ENCODE results near the gene HIPK1.

HIPK1 gene

GRCh38 chr1:114023377-114023776 is 94.3 kb downstream of the HIPK1 start:
- no peak for DNase-seq (ENCODE audit: low read depth)
- no peak for TF ChIP-seq CTCF (conservative IDR thresholded peaks at IDR 0.05; ENCODE audit: low read depth, low read length)
- no peak overlapping the region for H3K4me3 ChIP-seq (ENCODE audit: low read length)

GRCh38 chr1:114024049-114024448 is 94.9 kb downstream of the HIPK1 start:
- DNase-seq (ENCODE audit: low read depth), result no peak

GRCh38 chr1:114025609-114026401 is 96.7 kb downstream of the HIPK1 start:
- no peak for DNase-seq (ENCODE audit: low read depth)
- TF ChIP-seq CTCF (conservative IDR thresholded peaks at IDR 0.05; ENCODE audit: low read depth, low read length), result no peak
- no peak overlapping the region for H3K4me3 ChIP-seq (ENCODE audit: low read length)

More at GRCh38 chr1:114024049-114024448, 94.9 kb downstream of the HIPK1 start:
- H3K4me3 ChIP-seq (ENCODE audit: low read length), result no peak overlapping the region
- TF ChIP-seq CTCF (conservative IDR thresholded peaks at IDR 0.05; ENCODE audit: low read depth, low read length), result no peak

- no peak overlapping the region for H3K4me3 ChIP-seq (ENCODE audit: low read length)
- no peak for TF ChIP-seq CTCF (conservative IDR thresholded peaks at IDR 0.05; ENCODE audit: low read depth, low read length)
- DNase-seq (ENCODE audit: low read depth), result no peak
Observed at GRCh38 chr1:114026797-114027196, 97.7 kb downstream of the HIPK1 start.
